Endodermal cell (in vitro differentiated cells): ENCODE data around the gene MIEN1. TPM values are rescaled to one million over a fixed set of nuclear protein-coding genes. Genes with fewer than 3 reads are reported as not detected.

Experiments
- DNase-seq: peaks from one replicate; pipeline ENCODE4 v3.0.0-alpha.2; 2017
- H3K27ac ChIP-seq: 2 replicates; pipeline ENCODE4 v1.5.1; 2013; ENCODE audit warnings: mild to moderate bottlenecking, low read depth, low read length, moderate library complexity
- H3K27me3 ChIP-seq: 2 replicates; pipeline ENCODE4 v1.6.1; 2013; ENCODE audit warnings: mild to moderate bottlenecking, low read length, moderate library complexity; ENCODE audit not compliant: insufficient read depth, control insufficient read depth, poor library complexity, severe bottlenecking
- H3K36me3 ChIP-seq: 2 replicates; pipeline ENCODE4 v1.7.0; 2013; ENCODE audit warnings: mild to moderate bottlenecking, low read length, moderate library complexity; ENCODE audit not compliant: control insufficient read depth, insufficient read depth
- H3K4me1 ChIP-seq: one replicate; pipeline ENCODE4 v1.7.0; 2013; ENCODE audit warnings: low read length; ENCODE audit not compliant: control insufficient read depth, insufficient read depth
- H3K4me3 ChIP-seq: 2 replicates; pipeline ENCODE4 v1.5.1; 2013; ENCODE audit warnings: mild to moderate bottlenecking, low read length, moderate library complexity
- H3K9ac ChIP-seq: 2 replicates; pipeline ENCODE4 v1.6.1; 2013; ENCODE audit warnings: mild to moderate bottlenecking, low read length, moderate library complexity; ENCODE audit not compliant: poor library complexity, severe bottlenecking; ENCODE audit errors: extremely low read depth
- H3K9me3 ChIP-seq: 2 replicates; pipeline ENCODE4 v1.6.1; 2013; ENCODE audit warnings: mild to moderate bottlenecking, low read length, moderate library complexity; ENCODE audit not compliant: control insufficient read depth
- H3K27ac Mint-ChIP-seq: 2 replicates; pipeline ENCODE4 v1.8.0; 2020; ENCODE audit warnings: mixed read lengths
- H3K27me3 Mint-ChIP-seq: 2 replicates; pipeline ENCODE4 v1.8.0; 2021; ENCODE audit warnings: mild to moderate bottlenecking, mixed read lengths; ENCODE audit not compliant: insufficient read depth
- H3K36me3 Mint-ChIP-seq: 2 replicates; pipeline ENCODE4 v1.8.0; 2020; ENCODE audit warnings: low read depth, mixed read lengths
- H3K4me1 Mint-ChIP-seq: 2 replicates; pipeline ENCODE4 v1.8.0; 2020; ENCODE audit warnings: mixed read lengths
- H3K4me3 Mint-ChIP-seq: 2 replicates; pipeline ENCODE4 v1.8.0; 2020; ENCODE audit warnings: mild to moderate bottlenecking, moderate library complexity, mixed read lengths
- H3K9me3 Mint-ChIP-seq: 2 replicates; pipeline ENCODE4 v1.8.0; 2020; ENCODE audit warnings: mild to moderate bottlenecking, mixed read lengths
- CTCF ChIP-seq: fragments of 200-600 bp; sonication (generic); conservative IDR thresholded peaks from 2 replicates; pipeline ENCODE4 v1.5.0; 2021; ENCODE audit warnings: antibody characterized with exemption, mild to moderate bottlenecking
- WGBS, 2 experiments: methylation state at CpG; one replicate each; pipeline versions ENCODE4 v1.1.5 to v1.1.7; 2013; ENCODE audit warnings: missing lambda C conversion rate in 2 of 2, mixed read lengths in 1 of 2; ENCODE audit not compliant: insufficient coverage in 1 of 2, insufficient read length in 1 of 2; 5-methylcytosine and 5-hydroxymethylcytosine counted together
- long read RNA-seq, 4 experiments: library from polyadenylated mRNA in 2 of 4; library from RNA in 1 of 4; library from capped mRNA in 1 of 4; stranded (forward) in 3 of 4; unstranded in 1 of 4; transcript quantifications; one replicate each; pipeline ENCODE4 v2.0.0, GENCODE V29; 2020 to 2021; ENCODE audit warnings: inconsistent platforms in 1 of 4
- polyA plus RNA-seq, 2 experiments: library from polyadenylated mRNA; stranded (reverse); fragments of 50-300 nt; gene quantifications; one replicate each; pipeline ENCODE4 v1.2.3, GENCODE V29; 2013
- total RNA-seq, 2 donors: library from RNA; stranded (reverse); fragmentation: NEBNext Ultra II Directional in 1 of 2; extraction: Animal tissue kit (Norgen Biotek cat#: 25700) in 1 of 2; gene quantifications; 2 replicates in 1 of 2; 3 replicates in 1 of 2; pipeline ENCODE4 v1.2.1, GENCODE V29; 2021

The MIEN1 gene, protein sequence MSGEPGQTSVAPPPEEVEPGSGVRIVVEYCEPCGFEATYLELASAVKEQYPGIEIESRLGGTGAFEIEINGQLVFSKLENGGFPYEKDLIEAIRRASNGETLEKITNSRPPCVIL
- total RNA-seq = 10 to 100 TPM; 42.6 to 57.0 TPM
- polyA plus RNA-seq (2013, experiment 1 of 2) = 57.8 TPM
- 57.7 TPM for polyA plus RNA-seq (2013, experiment 2 of 2)
- long read RNA-seq, experiment 1, transcript MIEN1-202 (3 exons, 825 nt) = minor isoform, 5 of 38 reads
- long read RNA-seq, experiment 1, transcript MIEN1-201 (4 exons, 1,006 nt) = major isoform, 26 of 38 reads
- long read RNA-seq, experiment 1, partial matches to known transcripts = 1 of 38 reads
- long read RNA-seq, experiment 1, other reads (novel, unspliced or antisense) = 1 of 38 reads
- long read RNA-seq, experiment 2, transcript MIEN1-201 (4 exons, 1,006 nt) = major isoform, 42 of 47 reads
- long read RNA-seq, experiment 2, partial matches to known transcripts = 0 of 47 reads
- long read RNA-seq, experiment 2, other reads (novel, unspliced or antisense) = 1 of 47 reads
- long read RNA-seq, experiment 3, transcript MIEN1-201 (4 exons, 1,006 nt) = major isoform, 16 of 19 reads
- long read RNA-seq, experiment 3, partial matches to known transcripts = 0 of 19 reads
- long read RNA-seq, experiment 3, other reads (novel, unspliced or antisense) = 0 of 19 reads
- long read RNA-seq, experiment 4, transcript MIEN1-201 (4 exons, 1,006 nt) = major isoform, 8 of 13 reads
- long read RNA-seq, experiment 4, partial matches to known transcripts = 0 of 13 reads
- long read RNA-seq, experiment 4, other reads (novel, unspliced or antisense) = 0 of 13 reads

- H3K27ac ChIP-seq = no peak within 1 kb of the TSS
- H3K9ac ChIP-seq = peak within 1 kb of the TSS; percentile 74
- Mint-ChIP-seq H3K27ac (peak within 1 kb of the TSS; percentile 88), H3K4me1 (peaks cover 7% of the 10 kb centered on the region), H3K27me3 (no peaks in the 10 kb centered on the region), H3K9me3 (no peaks in the 10 kb centered on the region), H3K4me3 (peak within 1 kb of the TSS; percentile 74), H3K36me3 (peaks cover 23% of the 10 kb centered on the region)
- TF ChIP-seq CTCF = peak; percentile 92
- peak; percentile 100 for DNase-seq
- 4 to 11% methylated on average over 18 to 65 of the region's 65 CpGs for WGBS, 2 experiments
- no peaks in the 10 kb centered on the region for H3K9me3 ChIP-seq
- no peaks in the 10 kb centered on the region for H3K27me3 ChIP-seq
- no peaks in the 10 kb centered on the region for H3K4me1 ChIP-seq
- H3K36me3 ChIP-seq = peaks cover 11% of the 10 kb centered on the region
- H3K4me3 ChIP-seq = peak within 1 kb of the TSS; percentile 83
Observed at GRCh38 chr17:39730095-39730921, at the start of gene MIEN1. Gene MIEN1, minus strand, starts transcription at chr17:39730532. Its CDS starts 37 bp downstream, at chr17:39730495.

- DNase-seq = peak; percentile 36
- Histone ChIP-seq H3K9ac (no peak overlapping the region), H3K27me3 (no peaks in the 10 kb centered on the region), H3K9me3 (no peaks in the 10 kb centered on the region), H3K36me3 (no peaks in the 10 kb centered on the region), H3K4me3 (no peak overlapping the region), H3K27ac (no peak overlapping the region), H3K4me1 (no peaks in the 10 kb centered on the region)
- no peaks in the 10 kb centered on the region for H3K36me3 Mint-ChIP-seq
- H3K4me3 Mint-ChIP-seq = no peak overlapping the region
- no peaks in the 10 kb centered on the region for H3K27me3 Mint-ChIP-seq
- H3K27ac Mint-ChIP-seq = no peak overlapping the region
- no peak for TF ChIP-seq CTCF
- 81 to 85% methylated on average over 11 of the region's 11 CpGs for WGBS, 2 experiments
- H3K4me1 Mint-ChIP-seq = peaks cover 3% of the 10 kb centered on the region
- no peaks in the 10 kb centered on the region for H3K9me3 Mint-ChIP-seq
Observed at GRCh38 chr17:39777534-39778365, 47.4 kb upstream of the MIEN1 start.
